ENCODE data around the gene ACP7.
"Not testable (repeated sequence)": the region's sequence is repeated elsewhere in the genome, so short reads cannot be mapped to it uniquely, and the experiment has no call there.

ACP7 gene

DNA sequence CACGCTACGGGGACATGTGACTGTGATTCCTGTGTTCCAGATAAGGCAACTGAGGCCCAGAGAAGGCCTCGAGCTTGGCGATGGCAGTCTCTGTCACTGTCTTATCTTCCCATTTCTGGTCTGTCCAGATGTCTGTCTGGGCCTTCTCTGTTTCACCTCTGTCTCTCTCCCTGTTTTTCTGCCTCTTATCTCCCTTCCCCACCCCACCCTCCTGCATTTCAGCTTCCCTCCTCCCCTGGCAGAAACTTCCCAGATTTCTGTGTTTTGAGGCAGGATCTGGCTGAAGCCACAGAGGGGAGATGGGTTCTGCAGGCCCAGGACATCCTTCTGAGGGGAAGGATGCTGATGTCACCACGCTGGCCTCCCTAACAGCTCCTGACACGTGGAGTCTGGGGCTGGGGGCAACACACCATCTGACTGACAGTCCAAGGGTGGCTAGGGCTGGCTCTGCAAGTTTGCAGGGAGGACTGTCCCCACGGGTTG, 55.8 kb downstream of the ACP7 start:
- H3K4me1 ChIP-seq (ENCODE audit: insufficient read depth, low read length) = peaks cover 36% of the 10 kb centered on the region
- H3K36me3 ChIP-seq (ENCODE audit: insufficient read depth, low read length) = no peaks in the 10 kb centered on the region
- H3K9me3 ChIP-seq (ENCODE audit: control insufficient read depth, insufficient read depth, low read length) = no peaks in the 10 kb centered on the region
- H3K9ac ChIP-seq (ENCODE audit: low read depth, low read length) = no peak overlapping the region

DNA sequence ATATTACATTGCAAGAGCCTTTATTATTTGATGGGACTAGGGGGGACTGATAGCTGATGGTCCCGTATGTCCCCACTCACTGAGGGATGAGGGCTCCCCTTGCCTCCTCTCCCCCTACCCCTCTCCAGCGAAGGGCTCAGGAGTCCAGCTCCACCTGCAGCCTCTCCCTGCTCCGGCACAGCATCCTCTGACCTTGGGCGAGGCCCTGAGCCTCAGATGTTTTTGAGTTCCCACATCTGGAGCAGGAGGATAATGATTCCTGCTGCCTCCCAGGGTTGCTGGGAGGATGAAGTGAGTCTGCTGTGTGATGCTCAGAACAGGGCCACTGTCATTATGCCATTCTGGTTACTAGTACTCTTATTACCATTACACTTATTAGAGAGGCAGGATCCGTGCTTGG, 56.4 kb downstream of the ACP7 start:
- Histone ChIP-seq H3K9ac (ENCODE audit: low read depth, low read length) (no peak overlapping the region), H3K9me3 (ENCODE audit: control insufficient read depth, insufficient read depth, low read length) (no peaks in the 10 kb centered on the region), H3K4me1 (ENCODE audit: insufficient read depth, low read length) (peaks cover 39% of the 10 kb centered on the region), H3K36me3 (ENCODE audit: insufficient read depth, low read length) (no peaks in the 10 kb centered on the region)

DNA sequence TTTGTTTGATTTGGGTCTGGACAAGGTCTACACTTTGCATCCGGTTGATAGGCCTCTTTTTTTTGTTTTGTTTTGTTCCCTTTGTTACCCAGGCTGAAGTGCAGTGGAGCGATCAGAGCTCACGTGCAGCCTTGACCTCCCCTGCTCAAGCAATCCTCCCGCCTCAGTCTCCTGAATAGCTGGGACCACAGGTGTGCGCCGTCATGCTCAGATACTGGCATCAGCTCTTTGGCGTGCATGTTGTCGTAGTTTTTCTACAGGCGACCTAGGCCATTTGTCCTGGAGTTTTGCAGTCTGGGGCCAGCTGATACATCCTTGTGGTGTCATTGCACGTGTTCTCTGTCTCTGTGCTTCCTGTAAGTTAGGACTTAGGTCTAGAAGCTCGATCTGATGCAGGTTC, 57.8 kb downstream of the ACP7 start:
- Histone ChIP-seq H3K4me1 (ENCODE audit: insufficient read depth, low read length) (peaks cover 40% of the 10 kb centered on the region), H3K36me3 (ENCODE audit: insufficient read depth, low read length) (no peaks in the 10 kb centered on the region), H3K9ac (ENCODE audit: low read depth, low read length) (no peak overlapping the region), H3K9me3 (ENCODE audit: control insufficient read depth, insufficient read depth, low read length) (no peaks in the 10 kb centered on the region)

DNA sequence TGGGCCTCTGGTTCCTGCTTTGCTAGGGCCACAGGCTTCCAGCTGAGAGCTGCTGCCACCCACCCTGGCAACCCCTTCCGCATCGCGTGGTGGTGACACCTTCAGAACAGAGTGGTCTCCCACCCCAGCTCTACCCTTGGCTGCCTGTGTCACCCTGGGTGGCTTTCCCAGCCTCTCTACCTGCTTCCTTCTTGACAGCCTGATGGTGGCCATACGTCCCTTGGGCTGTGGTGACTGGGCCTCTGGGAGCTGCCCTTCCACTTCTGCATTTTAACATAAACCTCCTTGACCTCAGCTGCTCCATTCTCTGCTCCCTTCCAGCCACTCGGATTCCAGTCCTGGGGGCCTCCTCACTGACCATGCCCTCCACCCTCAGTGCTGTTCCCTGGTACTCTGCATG, 58.5 kb downstream of the ACP7 start:
- Histone ChIP-seq H3K4me1 (ENCODE audit: insufficient read depth, low read length) (peaks cover 44% of the 10 kb centered on the region), H3K36me3 (ENCODE audit: insufficient read depth, low read length) (no peaks in the 10 kb centered on the region), H3K9ac (ENCODE audit: low read depth, low read length) (no peak overlapping the region), H3K9me3 (ENCODE audit: control insufficient read depth, insufficient read depth, low read length) (no peaks in the 10 kb centered on the region)

DNA sequence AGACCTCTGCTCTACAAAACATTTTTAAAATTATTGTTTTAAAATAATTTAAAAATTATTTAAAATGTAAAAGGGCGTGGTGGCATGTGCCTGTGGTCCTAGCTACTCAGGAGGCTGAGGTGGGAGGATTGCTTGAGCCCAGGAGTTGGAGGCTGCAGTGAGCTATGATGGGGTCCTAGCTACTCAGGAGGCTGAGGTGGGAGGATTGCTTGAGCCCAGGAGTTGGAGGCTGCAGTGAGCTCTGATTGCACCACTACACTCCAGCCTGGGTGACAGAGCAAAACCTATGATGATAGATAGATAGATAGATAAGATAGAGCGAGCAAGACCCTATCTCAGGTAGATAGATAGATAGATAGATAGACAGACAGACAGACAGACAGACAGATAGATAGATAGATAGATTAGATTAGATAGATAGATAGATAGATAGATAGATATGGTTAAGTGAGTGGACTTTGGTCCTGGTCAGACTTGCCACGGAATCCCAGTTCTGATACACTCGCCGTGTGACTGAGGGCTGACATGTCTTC, 59.7 kb downstream of the ACP7 start:
- peaks cover 42% of the 10 kb centered on the region for H3K4me1 ChIP-seq (ENCODE audit: insufficient read depth, low read length)

DNA sequence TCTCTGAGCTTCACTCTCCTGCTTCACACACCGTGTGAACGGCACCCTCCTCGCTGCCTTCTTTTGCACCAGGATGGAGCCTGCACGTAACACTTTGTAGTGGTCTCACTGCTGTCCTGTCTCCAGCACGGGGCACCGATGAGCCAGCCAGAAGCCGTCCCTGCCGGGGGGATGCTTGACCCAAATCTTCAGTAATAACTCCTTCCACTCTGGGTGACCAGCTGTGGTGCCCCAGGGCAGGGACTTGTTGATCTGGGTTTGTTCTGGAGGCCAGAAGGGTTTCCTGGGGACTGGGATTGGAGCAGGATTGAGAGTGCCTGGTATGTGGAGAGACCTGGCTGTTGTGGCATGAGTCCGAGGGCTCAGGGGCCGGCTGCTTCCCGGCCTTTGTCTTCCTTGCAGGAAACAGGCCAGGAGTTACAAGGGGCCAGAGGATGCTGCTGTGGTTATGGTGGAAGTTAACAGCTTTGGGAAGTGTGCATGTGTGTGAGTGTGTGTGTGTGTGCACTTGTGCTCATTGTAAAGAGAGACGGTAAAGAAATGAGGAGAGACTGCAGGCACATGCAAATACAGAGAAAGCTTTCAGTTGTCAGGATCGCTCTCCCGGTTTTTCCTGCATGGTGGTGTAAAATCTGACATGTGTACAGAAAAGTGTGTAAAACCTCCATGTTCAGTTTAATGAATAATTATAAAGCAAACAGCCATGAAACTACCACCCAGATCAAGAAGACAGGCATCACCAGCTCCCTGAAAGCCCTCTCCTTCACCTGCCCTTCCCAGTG, 60.3 kb downstream of the ACP7 start:
- Histone ChIP-seq H3K9ac (ENCODE audit: low read depth, low read length) (no peak overlapping the region), H3K4me1 (ENCODE audit: insufficient read depth, low read length) (peaks cover 36% of the 10 kb centered on the region), H3K9me3 (ENCODE audit: control insufficient read depth, insufficient read depth, low read length) (no peaks in the 10 kb centered on the region; the same call in 1 of the 2 replicates), H3K36me3 (ENCODE audit: insufficient read depth, low read length) (0 out of 2 replicates have a peak, but pooled peaks cover 4% of the 10 kb centered on the region)

More for the DNA sequence above, 59.7 kb downstream of the ACP7 start:
- H3K9ac ChIP-seq (ENCODE audit: low read depth, low read length); H3K9me3 ChIP-seq (ENCODE audit: control insufficient read depth, insufficient read depth, low read length); H3K36me3 ChIP-seq (ENCODE audit: insufficient read depth, low read length): not testable (repeated sequence)

DNA sequence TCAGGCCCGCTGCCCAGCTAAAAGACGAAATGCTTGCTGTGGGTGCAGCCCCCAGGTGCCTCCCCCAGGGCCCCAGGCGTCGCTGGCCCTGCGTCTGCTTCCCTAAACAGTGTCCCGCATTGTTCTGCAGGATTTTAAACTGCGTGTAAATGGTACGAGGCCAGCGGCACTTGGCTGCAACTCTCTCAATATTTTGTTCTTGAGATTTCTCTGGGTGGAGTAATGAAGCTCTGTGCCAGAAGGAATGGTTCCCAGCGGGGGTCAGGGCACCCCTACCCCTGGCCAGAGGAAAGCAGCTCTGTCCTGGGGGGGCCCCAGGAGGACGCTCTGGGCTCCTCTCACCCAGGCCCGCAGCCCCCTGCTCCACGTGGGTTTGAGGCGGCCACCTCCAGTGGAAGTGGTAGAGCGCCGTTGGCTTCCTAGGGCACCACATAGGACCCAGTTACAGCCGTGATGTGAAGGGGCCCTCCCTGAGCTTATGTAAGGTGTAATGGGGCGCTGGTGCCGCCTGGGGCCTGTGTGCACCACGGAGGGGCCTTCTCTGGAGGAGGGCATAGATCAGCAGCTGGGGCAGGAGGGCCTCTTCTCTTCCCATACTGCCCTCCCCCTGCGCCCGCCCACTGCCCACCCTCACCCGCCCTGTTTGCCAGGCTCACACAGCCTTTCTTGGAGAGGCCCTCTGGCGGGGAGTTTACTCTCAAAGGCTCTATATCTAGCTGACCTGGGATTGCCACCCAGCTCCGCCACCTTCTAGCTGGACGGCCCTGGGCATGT, 61.2 kb downstream of the ACP7 start:
- no peak overlapping the region for H3K9ac ChIP-seq (ENCODE audit: low read depth, low read length)
- H3K4me1 ChIP-seq (ENCODE audit: insufficient read depth, low read length) = peaks cover 27% of the 10 kb centered on the region; the same call in 1 of the 2 replicates
- H3K9me3 ChIP-seq (ENCODE audit: control insufficient read depth, insufficient read depth, low read length) = no peaks in the 10 kb centered on the region; the same call in 1 of the 2 replicates
- H3K36me3 ChIP-seq (ENCODE audit: insufficient read depth, low read length) = 0 out of 2 replicates have a peak, but pooled peaks cover 4% of the 10 kb centered on the region

DNA sequence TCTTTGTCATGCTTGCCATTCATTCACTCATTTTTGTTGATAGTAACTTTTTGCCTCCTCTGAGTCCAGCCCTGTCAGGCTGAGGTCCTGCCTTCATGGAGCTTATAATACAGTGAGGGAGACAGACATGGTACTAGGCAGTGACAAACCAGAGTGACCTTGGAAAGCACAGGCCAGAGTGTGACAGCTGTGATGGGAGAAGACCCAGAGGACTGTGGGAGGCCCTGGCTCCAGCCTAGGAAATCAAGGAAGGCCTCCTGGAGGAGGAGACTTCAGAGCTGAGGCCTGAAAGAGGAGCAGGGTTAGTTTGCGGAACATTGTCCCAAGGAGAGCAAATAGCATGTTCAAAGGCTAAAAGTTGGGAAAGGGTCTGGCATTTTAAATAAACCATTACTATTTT, 61.9 kb downstream of the ACP7 start:
- Histone ChIP-seq H3K36me3 (ENCODE audit: insufficient read depth, low read length) (0 out of 2 replicates have a peak, but pooled peaks cover 4% of the 10 kb centered on the region), H3K9ac (ENCODE audit: low read depth, low read length) (no peak overlapping the region), H3K4me1 (ENCODE audit: insufficient read depth, low read length) (peaks cover 26% of the 10 kb centered on the region; the same call in 1 of the 2 replicates)

DNA sequence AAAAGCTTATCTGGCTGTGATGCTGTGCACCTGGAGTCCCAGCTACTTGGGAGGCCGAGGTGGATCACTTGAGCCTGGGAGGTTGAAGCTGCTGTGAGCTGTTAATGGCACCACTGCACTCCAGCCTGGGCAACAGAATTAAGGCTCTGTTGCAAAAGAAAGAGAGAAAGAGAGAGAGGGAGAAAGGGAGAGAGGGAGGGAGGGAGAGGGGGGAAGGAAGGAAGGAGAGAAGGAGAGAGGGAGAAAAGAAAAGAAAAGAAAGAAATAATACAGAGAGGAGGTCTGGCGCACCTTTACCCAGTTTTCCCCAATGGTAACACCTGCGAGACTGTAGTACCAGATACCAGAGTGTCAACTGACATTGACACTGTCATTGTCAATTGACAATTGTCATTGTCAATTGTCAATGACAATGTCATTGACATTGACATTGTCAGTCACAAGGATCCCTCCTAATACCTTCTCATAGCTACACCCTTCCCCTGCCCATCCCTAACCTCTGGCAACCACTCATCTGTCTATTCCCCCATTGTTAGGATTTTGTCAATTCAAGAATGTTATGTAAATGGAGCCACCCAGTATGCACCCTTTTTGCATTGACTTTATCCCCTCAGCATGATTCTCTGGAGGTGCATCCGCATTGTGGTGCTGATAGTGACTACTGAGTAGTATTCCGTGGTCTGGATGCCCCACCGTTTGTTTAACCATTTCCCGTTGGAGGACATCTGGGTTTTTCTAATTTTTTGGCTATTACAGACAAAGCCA, 62.7 kb downstream of the ACP7 start:
- Histone ChIP-seq H3K4me1 (ENCODE audit: insufficient read depth, low read length) (peaks cover 26% of the 10 kb centered on the region; the same call in 1 of the 2 replicates), H3K9ac (ENCODE audit: low read depth, low read length) (no peak overlapping the region), H3K9me3 (ENCODE audit: control insufficient read depth, insufficient read depth, low read length) (no peaks in the 10 kb centered on the region; the same call in 1 of the 2 replicates), H3K36me3 (ENCODE audit: insufficient read depth, low read length) (0 out of 2 replicates have a peak, but pooled peaks cover 4% of the 10 kb centered on the region)

More for the DNA sequence above, 61.9 kb downstream of the ACP7 start:
- no peaks in the 10 kb centered on the region; the same call in 1 of the 2 replicates for H3K9me3 ChIP-seq (ENCODE audit: control insufficient read depth, insufficient read depth, low read length)

DNA sequence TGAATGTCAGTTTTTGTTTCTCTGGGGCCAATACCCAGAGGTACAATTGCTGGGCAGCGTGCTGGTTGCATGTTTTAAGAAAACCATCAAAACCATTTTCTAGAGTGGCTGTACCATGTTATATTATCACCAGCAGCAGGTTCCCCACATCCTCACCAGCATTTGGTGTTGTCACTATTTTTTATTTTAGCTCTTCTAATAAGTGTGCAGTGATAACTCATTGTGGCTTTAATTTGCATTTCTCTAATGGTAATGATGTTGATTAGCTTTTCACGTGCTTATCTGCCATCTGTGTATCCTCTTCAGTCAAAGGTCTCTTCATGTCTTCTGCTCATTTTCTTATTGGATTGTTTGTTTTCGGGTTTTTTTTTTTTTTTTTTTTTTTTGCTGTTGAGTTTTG, 63.3 kb downstream of the ACP7 start:
- H3K36me3 ChIP-seq (ENCODE audit: insufficient read depth, low read length) = 0 out of 2 replicates have a peak, but pooled peaks cover 4% of the 10 kb centered on the region
- peaks cover 26% of the 10 kb centered on the region; the same call in 1 of the 2 replicates for H3K4me1 ChIP-seq (ENCODE audit: insufficient read depth, low read length)
- H3K9ac ChIP-seq (ENCODE audit: low read depth, low read length) = no peak overlapping the region
- H3K9me3 ChIP-seq (ENCODE audit: control insufficient read depth, insufficient read depth, low read length) = no peaks in the 10 kb centered on the region; the same call in 1 of the 2 replicates

DNA sequence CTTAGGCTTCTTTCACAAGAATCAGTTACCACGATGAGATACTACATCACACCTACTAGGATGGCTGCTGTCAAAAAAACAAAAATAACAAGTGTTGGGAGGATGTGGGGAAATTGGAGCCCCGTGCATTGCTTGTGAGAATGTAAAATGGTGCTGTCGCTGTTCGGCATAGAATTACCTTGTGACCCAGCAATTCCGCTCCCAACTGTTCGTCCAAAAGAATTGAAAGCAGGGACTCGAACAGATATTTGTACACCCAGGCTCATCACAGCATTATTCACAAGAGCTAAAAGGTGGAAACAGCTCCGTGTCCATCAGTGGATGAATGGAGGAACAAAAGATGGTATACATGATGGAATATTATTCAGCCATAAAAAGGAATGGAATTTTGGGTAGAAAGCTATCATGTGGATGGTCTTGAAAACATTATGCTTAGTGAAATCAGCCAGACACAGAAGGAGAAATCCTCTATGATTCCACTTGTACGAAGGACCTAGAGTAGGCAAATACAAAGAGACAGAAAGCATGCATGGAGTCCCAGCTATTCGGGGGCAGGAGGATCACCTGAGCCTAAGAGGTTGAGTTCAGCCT, 64.9 kb downstream of the ACP7 start:
- Histone ChIP-seq H3K36me3 (ENCODE audit: insufficient read depth, low read length) (0 out of 2 replicates have a peak, but pooled peaks cover 4% of the 10 kb centered on the region), H3K9ac (ENCODE audit: low read depth, low read length) (no peak overlapping the region), H3K9me3 (ENCODE audit: control insufficient read depth, insufficient read depth, low read length) (no peaks in the 10 kb centered on the region; the same call in 1 of the 2 replicates), H3K4me1 (ENCODE audit: insufficient read depth, low read length) (peaks cover 25% of the 10 kb centered on the region; the same call in 1 of the 2 replicates)

DNA sequence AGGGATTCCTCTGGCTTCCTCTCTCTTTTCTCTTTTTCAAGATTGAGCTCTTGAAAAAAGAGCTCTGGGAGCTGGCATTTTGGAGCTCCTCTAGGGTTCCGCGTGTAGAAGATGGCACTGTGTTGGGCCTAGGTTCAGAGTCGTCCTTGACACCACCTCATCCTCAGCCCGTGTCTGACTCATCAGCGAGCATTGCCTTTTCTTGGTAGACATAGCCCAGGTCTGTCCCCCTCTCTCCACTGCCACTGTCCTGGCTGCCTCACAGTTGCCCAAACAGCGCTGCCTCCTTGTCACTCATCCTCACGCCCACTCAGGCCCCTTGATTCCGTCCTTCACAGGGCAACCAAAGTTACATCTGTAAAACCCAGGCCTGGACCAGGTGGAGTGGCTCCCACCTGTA, 66.1 kb downstream of the ACP7 start:
- H3K4me1 ChIP-seq (ENCODE audit: insufficient read depth, low read length) = peaks cover 13% of the 10 kb centered on the region; the same call in 1 of the 2 replicates
- 0 out of 2 replicates have a peak, but pooled peaks cover 4% of the 10 kb centered on the region for H3K36me3 ChIP-seq (ENCODE audit: insufficient read depth, low read length)
- no peak overlapping the region for H3K9ac ChIP-seq (ENCODE audit: low read depth, low read length)
- H3K9me3 ChIP-seq (ENCODE audit: control insufficient read depth, insufficient read depth, low read length) = no peaks in the 10 kb centered on the region; the same call in 1 of the 2 replicates
